H9 (cell line): ENCODE results near the gene AQP3. TPM values are rescaled to one million over a fixed set of nuclear protein-coding genes. Genes with fewer than 3 reads are reported as not detected.

Source experiments
- DNase-seq: peaks from one replicate; pipeline ENCODE4 v3.0.0-alpha.2; 2017
- H2AFZ ChIP-seq: one replicate; pipeline ENCODE4 v1.6.1; 2013; ENCODE audit warnings: mild to moderate bottlenecking, low read length, control low read depth, moderate library complexity
- H2AK5ac ChIP-seq: 2 replicates; pipeline ENCODE4 v1.6.1; 2013; ENCODE audit warnings: low read length, control low read depth, mixed read lengths; ENCODE audit not compliant: insufficient read length
- H2BK120ac ChIP-seq: one replicate; pipeline ENCODE4 v1.6.1; 2013; ENCODE audit warnings: low read depth, mild to moderate bottlenecking, low read length, control low read depth, inconsistent platforms; ENCODE audit not compliant: poor library complexity, severe bottlenecking
- H2BK12ac ChIP-seq: 2 replicates; pipeline ENCODE4 v1.6.1; 2013; ENCODE audit warnings: low read length, control low read depth, mixed read lengths, low read depth; ENCODE audit not compliant: insufficient read length
- H2BK15ac ChIP-seq: 2 replicates; pipeline ENCODE4 v1.6.1; 2013; ENCODE audit warnings: low read depth, low read length, control low read depth
- H2BK20ac ChIP-seq: one replicate; pipeline ENCODE4 v1.6.1; 2013; ENCODE audit warnings: low read depth, mild to moderate bottlenecking, low read length, control low read depth, inconsistent platforms; ENCODE audit not compliant: poor library complexity, severe bottlenecking
- H2BK5ac ChIP-seq: 2 replicates; pipeline ENCODE4 v1.6.1; 2013; ENCODE audit warnings: low read length, control low read depth, mixed read lengths; ENCODE audit not compliant: insufficient read length
- H3K14ac ChIP-seq: 2 replicates; pipeline ENCODE4 v1.6.1; 2013; ENCODE audit warnings: low read length, control low read depth; ENCODE audit not compliant: insufficient read depth
- H3K18ac ChIP-seq: 2 replicates; pipeline ENCODE4 v1.6.1; 2013; ENCODE audit warnings: low read depth, mild to moderate bottlenecking, mixed read lengths, low read length, control low read depth; ENCODE audit not compliant: insufficient read length
- H3K23ac ChIP-seq: 2 replicates; pipeline ENCODE4 v1.6.1; 2013; ENCODE audit warnings: low read length, control low read depth, mixed read lengths, low read depth; ENCODE audit not compliant: insufficient read length
- H3K23me2 ChIP-seq: 2 replicates; pipeline ENCODE4 v1.6.1; 2013; ENCODE audit warnings: low read depth, mild to moderate bottlenecking, mixed read lengths, low read length, control low read depth; ENCODE audit not compliant: insufficient read length, poor library complexity, severe bottlenecking
- H3K27ac ChIP-seq: 2 replicates; pipeline ENCODE4 v1.5.1; 2013; ENCODE audit warnings: low read length, control low read depth, mixed read lengths, low read depth; ENCODE audit not compliant: insufficient read length
- H3K27me3 ChIP-seq: 2 replicates; pipeline ENCODE4 v1.6.1; 2013; ENCODE audit warnings: low read length, control low read depth, inconsistent platforms; ENCODE audit not compliant: insufficient read depth
- H3K4ac ChIP-seq: 2 replicates; pipeline ENCODE4 v1.6.1; 2013; ENCODE audit warnings: low read depth, mild to moderate bottlenecking, control low read depth, inconsistent platforms, low read length, moderate library complexity
- H3K4me1 ChIP-seq: 2 replicates; pipeline ENCODE4 v1.6.1; 2013; ENCODE audit warnings: low read length, control low read depth, inconsistent platforms; ENCODE audit not compliant: insufficient read depth
- H3K4me2 ChIP-seq: 2 replicates; pipeline ENCODE4 v1.6.1; 2013; ENCODE audit warnings: low read length, control low read depth, mixed read lengths; ENCODE audit not compliant: insufficient read length, insufficient read depth
- H3K56ac ChIP-seq: 2 replicates; pipeline ENCODE4 v1.6.1; 2013; ENCODE audit warnings: low read depth, mild to moderate bottlenecking, mixed read lengths, low read length, control low read depth; ENCODE audit not compliant: insufficient read length
- H3K79me1 ChIP-seq: 2 replicates; pipeline ENCODE4 v1.6.1; 2013; ENCODE audit warnings: low read depth, mild to moderate bottlenecking, moderate library complexity, low read length, control low read depth, inconsistent platforms; ENCODE audit not compliant: insufficient read depth, poor library complexity, severe bottlenecking
- H3K79me2 ChIP-seq: 2 replicates; pipeline ENCODE4 v1.6.1; 2013; ENCODE audit warnings: low read length, control low read depth, inconsistent platforms; ENCODE audit not compliant: insufficient read depth
- H3K9ac ChIP-seq: 2 replicates; pipeline ENCODE4 v1.6.1; 2013; ENCODE audit warnings: low read length, control low read depth, mixed read lengths; ENCODE audit not compliant: insufficient read length; ENCODE audit errors: extremely low read depth
- H3K9me3 ChIP-seq: one replicate; pipeline ENCODE4 v1.6.1; 2013; ENCODE audit warnings: low read depth, low read length, inconsistent platforms; ENCODE audit not compliant: control insufficient read depth
- H3T11ph ChIP-seq: one replicate; pipeline ENCODE4 v1.6.1; 2013; ENCODE audit warnings: mild to moderate bottlenecking, low read length, control low read depth, inconsistent platforms
- H4K20me1 ChIP-seq: one replicate; pipeline ENCODE4 v1.6.1; 2013; ENCODE audit not compliant: control insufficient read depth, insufficient read length, insufficient read depth
- H4K5ac ChIP-seq: 2 replicates; pipeline ENCODE4 v1.6.1; 2013; ENCODE audit warnings: low read depth, mild to moderate bottlenecking, mixed read lengths, low read length, control low read depth; ENCODE audit not compliant: insufficient read length
- H4K8ac ChIP-seq: replicated peaks from 2 replicates; pipeline ENCODE4 v1.6.1; 2013; ENCODE audit warnings: low read length, control low read depth, mixed read lengths, low read depth; ENCODE audit not compliant: insufficient read length
- H4K91ac ChIP-seq: 2 replicates; pipeline ENCODE4 v1.6.1; 2013; ENCODE audit warnings: low read depth, mild to moderate bottlenecking, moderate library complexity, mixed read lengths, low read length, control low read depth; ENCODE audit not compliant: insufficient read length
- H3K27ac Mint-ChIP-seq, 3 experiments: 2 replicates in 2 of 3; 3 replicates in 1 of 3; pipeline ENCODE4 v1.8.0; 2020 to 2021; ENCODE audit warnings: mixed read lengths in 3 of 3, mild to moderate bottlenecking in 1 of 3, moderate library complexity in 1 of 3
- H3K27me3 Mint-ChIP-seq: 2 replicates; pipeline ENCODE4 v1.8.0; 2021; ENCODE audit warnings: low read depth, mild to moderate bottlenecking, moderate library complexity, mixed read lengths
- H3K36me3 Mint-ChIP-seq, 3 experiments: 2 replicates in 2 of 3; 3 replicates in 1 of 3; pipeline ENCODE4 v1.8.0; 2020 to 2021; ENCODE audit warnings: low read depth in 3 of 3, mixed read lengths in 3 of 3; ENCODE audit not compliant: insufficient read depth in 1 of 3
- H3K4me1 Mint-ChIP-seq, 2 experiments: 2 replicates each; pipeline ENCODE4 v1.8.0; 2020; ENCODE audit warnings: mixed read lengths in 2 of 2
- H3K4me3 Mint-ChIP-seq, 2 experiments: 2 replicates in 1 of 2; 3 replicates in 1 of 2; pipeline ENCODE4 v1.8.0; 2020 to 2021; ENCODE audit warnings: mild to moderate bottlenecking in 2 of 2, mixed read lengths in 2 of 2, moderate library complexity in 1 of 2
- H3K9me3 Mint-ChIP-seq, 2 experiments: 2 replicates in 1 of 2; 3 replicates in 1 of 2; pipeline ENCODE4 v1.8.0; 2020; ENCODE audit warnings: mild to moderate bottlenecking in 2 of 2, mixed read lengths in 2 of 2, moderate library complexity in 1 of 2
- CTCF ChIP-seq: fragments of 200-600 bp; sonication (generic); conservative IDR thresholded peaks from 3 replicates; pipeline ENCODE4 v1.8.0; 2021; ENCODE audit warnings: antibody characterized with exemption, mild to moderate bottlenecking
- WGBS: extraction: QIAGEN DNeasy Blood & Tissue Kit; methylation state at CpG from one replicate; pipeline ENCODE4 v1.1.7; 2013; ENCODE audit warnings: missing lambda C conversion rate, low lambda C conversion rate, mixed read lengths; ENCODE audit not compliant: insufficient read length; ENCODE audit errors: extremely low coverage; 5-methylcytosine and 5-hydroxymethylcytosine counted together
- total RNA-seq: library from RNA; stranded (reverse); gene quantifications from 2 replicates; pipeline ENCODE4 v1.2.1, GENCODE V29; 2021

AQP3 gene
- total RNA-seq, 1 experiment from 2014 or later: 1.6 TPM

- Mint-ChIP-seq H3K4me1 (peaks cover 26 to 45% of the 10 kb centered on the region in 2 experiments), H3K27me3 (peaks cover 51% of the 10 kb centered on the region), H3K9me3 (no peaks in the 10 kb centered on the region), H3K36me3 (no peaks in the 10 kb centered on the region), H3K4me3 (no peak overlapping the region; a peak in 1 of 5 replicates), H3K27ac (no peak overlapping the region)
- H3K9me3 ChIP-seq: no peaks in the 10 kb centered on the region
- H3K79me1 ChIP-seq: no peaks in the 10 kb centered on the region
- peaks cover 4% of the 10 kb centered on the region; the same call in 1 of the 2 replicates for H3K4me1 ChIP-seq
- no peak overlapping the region for H2BK5ac ChIP-seq
- no peak overlapping the region for H4K5ac ChIP-seq
- no peak overlapping the region for H3K18ac ChIP-seq
- H3K27me3 ChIP-seq: peaks cover 4% of the 10 kb centered on the region; the same call in 1 of the 2 replicates
- no peak overlapping the region for H3T11ph ChIP-seq
- no peak overlapping the region for H3K14ac ChIP-seq
- H2BK120ac ChIP-seq: no peak overlapping the region
- peaks cover 6% of the 10 kb centered on the region for H3K23me2 ChIP-seq
- no peak overlapping the region for H4K91ac ChIP-seq
- H3K27ac ChIP-seq: no peak overlapping the region
- no peak overlapping the region for H2BK20ac ChIP-seq
- WGBS: no CpG with 5 or more reads among the region's 11 CpGs
- no peaks in the 10 kb centered on the region for H4K20me1 ChIP-seq
- H3K9ac ChIP-seq: no peak overlapping the region
- H2AK5ac ChIP-seq: no peak overlapping the region
- no peak for TF ChIP-seq CTCF
- no peak overlapping the region for H3K4ac ChIP-seq
- H3K4me2 ChIP-seq: no peak overlapping the region
- H2BK12ac ChIP-seq: no peak overlapping the region
- no peak overlapping the region for H3K56ac ChIP-seq
- no peak for DNase-seq
- no peak overlapping the region for H3K23ac ChIP-seq
- no peaks in the 10 kb centered on the region for H3K79me2 ChIP-seq
- no peak overlapping the region for H2AFZ ChIP-seq
- H4K8ac ChIP-seq: no peak overlapping the region
- no peak overlapping the region for H2BK15ac ChIP-seq
These were observed 1.8 kb downstream of the AQP3 start for GRCh38 chr9:33445389-33446239.
